KMS-11 (cell line): ENCODE data around the gene TSPAN14.

Experiments
- H2AFZ ChIP-seq: fragments of 200-600 bp; sonication (generic); 2 replicates; pipeline ENCODE4 v1.6.1; 2016; ENCODE audit warnings: antibody characterized with exemption, mixed run types, low read depth
- H3K27ac ChIP-seq: fragments of 200-600 bp; sonication (generic); 2 replicates; pipeline ENCODE4 v1.6.1; 2016; ENCODE audit warnings: mild to moderate bottlenecking, mixed run types
- H3K27me3 ChIP-seq: fragments of 200-600 bp; sonication (generic); 2 replicates; pipeline ENCODE4 v1.6.1; 2017; ENCODE audit warnings: mild to moderate bottlenecking, low read depth, mixed run types, moderate library complexity; ENCODE audit not compliant: insufficient read depth
- H3K36me3 ChIP-seq: fragments of 200-600 bp; sonication (generic); 2 replicates; pipeline ENCODE4 v1.6.1; 2017; ENCODE audit warnings: mild to moderate bottlenecking, mixed run types; ENCODE audit not compliant: insufficient read depth
- H3K4me1 ChIP-seq: fragments of 200-600 bp; sonication (generic); 2 replicates; pipeline ENCODE4 v1.6.1; 2016; ENCODE audit warnings: mild to moderate bottlenecking, low read depth, mixed run types; ENCODE audit not compliant: poor library complexity, severe bottlenecking
- H3K4me2 ChIP-seq: fragments of 200-600 bp; sonication (generic); 2 replicates; pipeline ENCODE4 v1.7.0; 2016; ENCODE audit warnings: mild to moderate bottlenecking, mixed run types
- H3K4me3 ChIP-seq: fragments of 200-600 bp; sonication (generic); IDR thresholded peaks from 2 replicates; pipeline ENCODE4 v1.6.1; 2017; ENCODE audit warnings: low read depth, low read length, mixed read lengths; ENCODE audit not compliant: insufficient read depth
- H3K79me2 ChIP-seq: fragments of 200-600 bp; sonication (generic); 2 replicates; pipeline ENCODE4 v1.6.1; 2016; ENCODE audit warnings: low read depth, mixed run types; ENCODE audit not compliant: insufficient read depth
- H3K9ac ChIP-seq: fragments of 200-600 bp; sonication (generic); 2 replicates; pipeline ENCODE4 v1.6.1; 2016; ENCODE audit warnings: mild to moderate bottlenecking, mixed run types
- H4K20me1 ChIP-seq: fragments of 200-600 bp; sonication (generic); 2 replicates; pipeline ENCODE4 v1.6.1; 2016; ENCODE audit warnings: mild to moderate bottlenecking, mixed run types; ENCODE audit not compliant: insufficient read depth
- CTCF ChIP-seq: fragments of 200-600 bp; sonication (generic); conservative IDR thresholded peaks from 2 replicates; pipeline ENCODE4 v1.6.1; 2017; ENCODE audit warnings: low read depth, mild to moderate bottlenecking, antibody characterized with exemption, low read length, moderate library complexity, mixed read lengths

Gene TSPAN14

GRCh38 chr10:80458638-80459037 is 4.5 kb downstream of the TSPAN14 start:
- no peak overlapping the region for H3K4me3 ChIP-seq
- H3K27ac ChIP-seq, result peak overlapping the region; percentile 37; the same call in 1 of the 2 replicates
- H3K4me1 ChIP-seq, result peaks cover 57% of the 10 kb centered on the region
- no peaks in the 10 kb centered on the region for H3K27me3 ChIP-seq
- no peaks in the 10 kb centered on the region for H4K20me1 ChIP-seq
- no peak overlapping the region for H2AFZ ChIP-seq
- no peak for TF ChIP-seq CTCF
- no peak overlapping the region; the same call in 1 of the 2 replicates for H3K9ac ChIP-seq
- H3K79me2 ChIP-seq, result peaks cover 20% of the 10 kb centered on the region; the same call in 1 of the 2 replicates
- H3K36me3 ChIP-seq, result no peaks in the 10 kb centered on the region
- H3K4me2 ChIP-seq, result peak overlapping the region; percentile 58; the same call in 1 of the 2 replicates

- Histone ChIP-seq H3K4me1 (peaks cover 56% of the 10 kb centered on the region), H3K36me3 (no peaks in the 10 kb centered on the region), H2AFZ (no peak overlapping the region), H3K4me2 (peak overlapping the region; percentile 58; the same call in 1 of the 2 replicates), H3K27me3 (no peaks in the 10 kb centered on the region), H4K20me1 (no peaks in the 10 kb centered on the region), H3K27ac (peak overlapping the region; percentile 37; the same call in 1 of the 2 replicates), H3K9ac (no peak overlapping the region; the same call in 1 of the 2 replicates), H3K79me2 (peaks cover 20% of the 10 kb centered on the region; the same call in 1 of the 2 replicates), H3K4me3 (no peak overlapping the region)
- TF ChIP-seq CTCF, result no peak
These were observed 5.1 kb downstream of the TSPAN14 start for GRCh38 chr10:80459047-80459865.

- no peak overlapping the region for H3K4me3 ChIP-seq
- H2AFZ ChIP-seq, result no peak overlapping the region
- peaks cover 20% of the 10 kb centered on the region; the same call in 1 of the 2 replicates for H3K79me2 ChIP-seq
- H3K27ac ChIP-seq, result no peak overlapping the region
- no peak overlapping the region for H3K4me2 ChIP-seq
- TF ChIP-seq CTCF, result no peak
- no peak overlapping the region for H3K9ac ChIP-seq
- no peaks in the 10 kb centered on the region for H4K20me1 ChIP-seq
- no peaks in the 10 kb centered on the region for H3K36me3 ChIP-seq
- no peaks in the 10 kb centered on the region for H3K27me3 ChIP-seq
- H3K4me1 ChIP-seq, result peaks cover 58% of the 10 kb centered on the region
These were observed 6.5 kb downstream of the TSPAN14 start for GRCh38 chr10:80460399-80461207.

GRCh38 chr10:80461208-80462183 is 7.4 kb downstream of the TSPAN14 start:
- TF ChIP-seq CTCF, result no peak
- H3K4me3 ChIP-seq, result no peak overlapping the region
- no peaks in the 10 kb centered on the region for H4K20me1 ChIP-seq
- no peaks in the 10 kb centered on the region for H3K36me3 ChIP-seq
- no peak overlapping the region for H3K9ac ChIP-seq
- H3K4me2 ChIP-seq, result no peak overlapping the region
- H2AFZ ChIP-seq, result no peak overlapping the region
- no peaks in the 10 kb centered on the region for H3K27me3 ChIP-seq
- no peak overlapping the region for H3K27ac ChIP-seq
- H3K4me1 ChIP-seq, result peaks cover 57% of the 10 kb centered on the region
- peaks cover 16% of the 10 kb centered on the region; the same call in 1 of the 2 replicates for H3K79me2 ChIP-seq
